H4 (cell line): Measurements from ENCODE around the gene NDST3. TPM values are rescaled to one million over a fixed set of nuclear protein-coding genes. Genes with fewer than 3 reads are reported as not detected.

Experiments used
- DNase-seq: peaks from one replicate; pipeline ENCODE4 v3.0.0-alpha.2; 2015; ENCODE audit warnings: low spot score
- total RNA-seq: library from RNA; depleted of rRNA; stranded (reverse); fragments of >200 nt; shearing (Covaris generic); gene quantifications from 2 replicates; pipeline ENCODE4 v1.2.3, GENCODE V29; 2014; rRNA removed

Gene NDST3
- 1.3 and 2.7 TPM in 2 replicates for total RNA-seq

GRCh38 chr4:118034053-118034785, at the start of gene NDST3:
Gene NDST3 (plus strand): TSS chr4:118034486. CDS start chr4:118053911, 19,425 bp downstream.
- peak; percentile 89 for DNase-seq

GRCh38 chr4:117986321-117986720, 48.0 kb upstream of the NDST3 start:
- no peak for DNase-seq

- no peak for DNase-seq
Measured at GRCh38 chr4:117987464-117987863, 46.8 kb upstream of the NDST3 start.

GRCh38 chr4:117996891-117997290, 37.4 kb upstream of the NDST3 start:
- no peak for DNase-seq

- no peak for DNase-seq
Measured at GRCh38 chr4:118004088-118004487, 30.2 kb upstream of the NDST3 start.

GRCh38 chr4:118005883-118006282, 28.4 kb upstream of the NDST3 start:
- no peak for DNase-seq

- peak; percentile 6 for DNase-seq
Measured at GRCh38 chr4:118012142-118012541, 22.1 kb upstream of the NDST3 start.

- no peak for DNase-seq
Measured at GRCh38 chr4:118014831-118015230, 19.5 kb upstream of the NDST3 start.

- no peak for DNase-seq
Measured at GRCh38 chr4:118018381-118019145, 15.7 kb upstream of the NDST3 start.

GRCh38 chr4:118026806-118027205, 7.5 kb upstream of the NDST3 start:
- no peak for DNase-seq

GRCh38 chr4:118029224-118029623, 5.1 kb upstream of the NDST3 start:
- no peak for DNase-seq

- DNase-seq: peak; percentile 68
Measured at GRCh38 chr4:118032691-118033090, 1.6 kb upstream of the NDST3 start.

- DNase-seq: peak; percentile 80
Measured at GRCh38 chr4:118033148-118034052, 886 bp upstream of the NDST3 start.

- DNase-seq: no peak
Measured at GRCh38 chr4:118035309-118035708, 1.0 kb downstream of the NDST3 start.

GRCh38 chr4:118036336-118036735, 2.0 kb downstream of the NDST3 start:
- DNase-seq: no peak

- no peak for DNase-seq
Measured at GRCh38 chr4:118037955-118038354, 3.7 kb downstream of the NDST3 start.

- DNase-seq: no peak
Measured at GRCh38 chr4:118046323-118046722, 12.0 kb downstream of the NDST3 start.

GRCh38 chr4:118047043-118047442, 12.8 kb downstream of the NDST3 start:
- DNase-seq: no peak

- DNase-seq: no peak
Measured at GRCh38 chr4:118058955-118059354, 24.7 kb downstream of the NDST3 start.

GRCh38 chr4:118059397-118059796, 25.1 kb downstream of the NDST3 start:
- DNase-seq: no peak

GRCh38 chr4:118076958-118077766, 42.9 kb downstream of the NDST3 start:
- peak; percentile 44 for DNase-seq
